Lower lobe of right lung (tissue), 2 donors: ENCODE results near the gene SMYD3. TPM values are rescaled to one million over a fixed set of nuclear protein-coding genes. Genes with fewer than 3 reads are reported as not detected.
A peak's percentile ranks its signal among the peaks of the same experiment; 100 is the strongest.

Experiments
- ATAC-seq, 2 donors: fragments of 200-7000 bp; cut with Tn5 transposase; one replicate each; pipeline ENCODE4 v1.9.1; 2020 to 2022; ENCODE audit warnings: mild to moderate bottlenecking in 2 of 2, moderate library complexity in 2 of 2
- DNase-seq: peaks from one replicate; pipeline ENCODE4 v3.0.0-alpha.2; 2020
- H3K27ac ChIP-seq: fragments of 200-600 bp; one replicate; pipeline ENCODE4 v1.8.0; 2022
- H3K27me3 ChIP-seq: fragments of 200-600 bp; one replicate; pipeline ENCODE4 v1.8.0; 2022; ENCODE audit warnings: low read depth
- H3K36me3 ChIP-seq: fragments of 200-600 bp; one replicate; pipeline ENCODE4 v1.8.0; 2022; ENCODE audit warnings: mild to moderate bottlenecking
- H3K4me1 ChIP-seq: fragments of 200-600 bp; one replicate; pipeline ENCODE4 v1.8.0; 2022
- H3K4me3 ChIP-seq: fragments of 200-600 bp; one replicate; pipeline ENCODE4 v1.8.0; 2022; ENCODE audit warnings: mild to moderate bottlenecking
- H3K9me3 ChIP-seq: fragments of 200-600 bp; one replicate; pipeline ENCODE4 v1.8.0; 2022
- intact Hi-C: fragments of 100-400 bp; cut with DNase I; formaldehyde crosslinking; loops from one replicate; pipeline ENCODE4 v1.11.0; 2022
- total RNA-seq: library from RNA; stranded (reverse); fragmentation: NEBNext Ultra II Directional; extraction: Animal tissue kit (Norgen Biotek cat#: 25700); gene quantifications from one replicate; pipeline ENCODE4 v1.2.1, GENCODE V29; 2021
- TF ChIP-seq, protein P1 (sequence below): fragments of 200-600 bp; IDR thresholded peaks from one replicate; pipeline ENCODE4 v1.8.0; 2022; ENCODE audit warnings: antibody characterized with exemption, mild to moderate bottlenecking
- donor health status: DM: no; HTN: yes; CAD: no; lungs with severe emphysema.

SMYD3 gene
- total RNA-seq, 1 donor from 2014 or later: 20.5 TPM

DNA sequence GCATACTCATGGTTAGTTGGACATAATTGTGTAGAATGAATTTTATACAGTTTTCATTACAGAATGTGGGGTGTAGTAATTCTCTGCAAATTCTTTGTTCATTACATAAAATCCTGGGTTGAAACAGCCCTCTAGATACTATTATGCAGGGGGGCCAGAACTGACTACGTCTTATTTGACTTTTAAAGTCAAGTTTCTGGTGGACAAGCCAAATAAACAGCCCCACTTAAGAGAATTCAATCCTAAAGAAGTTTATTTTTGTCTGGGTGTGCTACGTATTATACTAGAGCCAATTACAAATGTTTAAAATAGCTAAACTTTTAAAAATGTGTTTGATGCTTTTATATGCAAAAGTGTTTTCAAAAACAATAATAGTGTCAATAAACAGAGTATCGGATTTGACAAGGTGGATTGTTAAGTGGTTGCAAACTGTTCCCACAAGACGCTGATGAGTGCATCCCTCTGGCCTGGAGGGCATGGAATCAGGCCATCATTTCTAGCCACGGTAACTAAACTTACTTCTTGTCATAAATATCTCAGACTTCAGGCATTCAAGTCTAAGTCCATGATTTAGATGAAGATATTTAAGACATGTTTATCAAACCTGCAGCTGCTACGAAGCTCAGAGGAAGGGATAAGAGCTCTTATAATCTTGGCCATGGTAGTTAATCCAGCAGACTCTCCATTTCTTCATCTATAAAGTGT, 706.0 kb downstream of the SMYD3 start:
- intact Hi-C loops: no loop called here
- no peaks in the 10 kb centered on the region for H3K4me1 ChIP-seq

DNA sequence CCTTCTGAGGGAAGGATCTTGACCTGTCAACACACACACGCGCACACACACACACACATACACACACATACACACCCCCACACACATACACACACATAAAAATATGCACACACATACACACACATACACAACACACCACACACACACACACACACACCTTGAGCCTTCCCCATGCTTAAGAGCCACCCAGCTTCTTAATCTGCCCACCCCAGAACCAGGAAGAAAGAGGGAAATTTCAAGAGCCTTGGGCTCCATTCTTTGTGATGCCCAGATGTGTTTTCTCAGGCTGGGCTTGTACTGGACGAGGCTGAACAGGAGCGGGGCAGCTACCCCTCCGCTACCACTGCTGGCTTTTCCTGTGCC, 708.7 kb downstream of the SMYD3 start:
- Histone ChIP-seq H3K4me1 (no peaks in the 10 kb centered on the region), H3K27me3 (no peaks in the 10 kb centered on the region), H3K9me3 (no peaks in the 10 kb centered on the region), H3K27ac (no peak overlapping the region), H3K4me3 (no peak overlapping the region), H3K36me3 (no peaks in the 10 kb centered on the region)
- ATAC-seq (peak in 1 of 2 donors; percentile 42), DNase-seq (no peak)
- intact Hi-C loops: no loop called here
- TF ChIP-seq, protein P1, sequence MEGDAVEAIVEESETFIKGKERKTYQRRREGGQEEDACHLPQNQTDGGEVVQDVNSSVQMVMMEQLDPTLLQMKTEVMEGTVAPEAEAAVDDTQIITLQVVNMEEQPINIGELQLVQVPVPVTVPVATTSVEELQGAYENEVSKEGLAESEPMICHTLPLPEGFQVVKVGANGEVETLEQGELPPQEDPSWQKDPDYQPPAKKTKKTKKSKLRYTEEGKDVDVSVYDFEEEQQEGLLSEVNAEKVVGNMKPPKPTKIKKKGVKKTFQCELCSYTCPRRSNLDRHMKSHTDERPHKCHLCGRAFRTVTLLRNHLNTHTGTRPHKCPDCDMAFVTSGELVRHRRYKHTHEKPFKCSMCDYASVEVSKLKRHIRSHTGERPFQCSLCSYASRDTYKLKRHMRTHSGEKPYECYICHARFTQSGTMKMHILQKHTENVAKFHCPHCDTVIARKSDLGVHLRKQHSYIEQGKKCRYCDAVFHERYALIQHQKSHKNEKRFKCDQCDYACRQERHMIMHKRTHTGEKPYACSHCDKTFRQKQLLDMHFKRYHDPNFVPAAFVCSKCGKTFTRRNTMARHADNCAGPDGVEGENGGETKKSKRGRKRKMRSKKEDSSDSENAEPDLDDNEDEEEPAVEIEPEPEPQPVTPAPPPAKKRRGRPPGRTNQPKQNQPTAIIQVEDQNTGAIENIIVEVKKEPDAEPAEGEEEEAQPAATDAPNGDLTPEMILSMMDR: no peak

More for the DNA sequence above, 706.0 kb downstream of the SMYD3 start:
- ATAC-seq (no peak), DNase-seq (no peak)
- H3K4me3 ChIP-seq: no peak overlapping the region
- no peaks in the 10 kb centered on the region for H3K9me3 ChIP-seq
- TF ChIP-seq, protein P1: no peak
- H3K36me3 ChIP-seq: no peaks in the 10 kb centered on the region
- H3K27ac ChIP-seq: no peak overlapping the region
- no peaks in the 10 kb centered on the region for H3K27me3 ChIP-seq

DNA sequence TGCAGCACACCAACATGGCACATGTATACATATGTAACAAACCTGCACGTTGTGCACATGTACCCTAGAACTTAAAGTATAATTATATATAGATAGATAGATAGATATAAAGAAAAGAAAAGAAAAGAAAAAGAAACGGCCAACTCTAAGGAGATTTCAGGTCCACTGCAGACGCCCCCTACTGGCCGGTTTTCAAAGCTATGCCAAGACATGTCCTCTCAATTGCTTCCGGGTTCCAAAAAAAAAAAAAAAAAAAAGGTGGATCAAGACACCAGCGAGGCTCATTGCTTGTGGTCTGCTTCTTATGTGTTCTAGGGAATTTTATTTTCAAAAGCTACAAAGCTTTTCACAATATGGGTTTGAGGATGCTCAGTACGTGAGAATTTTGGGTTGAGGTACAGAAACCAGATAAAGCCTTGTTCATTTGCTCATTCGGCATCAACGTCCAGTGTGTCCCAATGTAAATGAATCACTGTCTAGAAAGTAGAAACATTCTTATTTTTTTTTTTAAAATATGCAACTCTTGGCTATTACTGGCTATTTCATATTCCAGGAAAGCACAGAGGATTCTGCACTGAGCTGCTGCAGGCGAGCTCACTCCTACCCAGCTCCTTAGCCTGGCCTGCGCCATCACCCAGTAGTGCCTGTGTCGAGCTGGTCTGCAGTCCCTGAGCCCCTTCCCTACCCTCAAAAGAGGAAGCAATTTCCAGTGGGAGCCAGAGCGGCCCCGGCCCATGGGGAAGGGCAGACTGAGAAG, 709.3 kb downstream of the SMYD3 start:
- no peak for DNase-seq
- peak in 1 of 2 donors; percentile 25 for ATAC-seq

DNA sequence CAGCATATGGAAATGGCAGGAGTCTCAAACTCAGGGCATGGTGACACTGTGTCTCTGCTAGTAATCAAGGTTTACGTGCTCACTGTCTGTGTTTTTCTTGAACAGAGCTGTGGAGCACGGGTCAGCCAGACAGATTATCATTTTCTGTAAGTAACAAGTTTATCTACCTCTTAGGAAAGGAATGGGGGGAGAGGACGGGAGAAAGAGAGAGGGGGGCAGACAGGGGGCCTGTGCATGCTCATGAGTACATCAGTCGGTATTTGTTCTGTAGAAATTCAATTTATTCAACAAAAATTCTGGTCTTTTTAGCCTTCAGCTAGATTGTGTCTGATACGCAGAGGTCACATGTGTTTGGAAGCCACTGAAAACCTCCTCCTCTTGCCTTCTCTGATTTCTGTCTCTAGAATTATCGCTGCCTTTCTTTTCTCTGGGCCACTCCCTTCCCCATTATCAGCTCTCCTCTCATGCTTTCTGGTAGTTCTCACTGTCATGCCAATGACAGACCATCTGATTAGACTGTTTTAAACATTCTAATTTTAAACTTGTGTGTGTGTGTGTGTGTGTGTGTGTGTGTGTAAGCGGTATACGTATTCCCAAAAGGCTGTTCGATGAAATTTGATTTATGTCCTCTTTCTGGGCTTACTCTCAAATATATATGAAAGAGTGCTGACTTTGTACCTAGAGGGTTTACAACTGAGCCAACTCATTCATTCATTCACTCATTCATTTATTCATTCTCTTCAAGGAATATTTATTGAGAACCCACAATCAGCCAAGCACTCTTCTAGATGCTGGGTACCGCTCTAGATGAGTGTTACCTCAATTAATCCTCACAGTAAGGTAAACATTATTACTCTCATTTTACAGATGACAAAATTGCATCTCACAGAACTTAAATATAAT, 715.4 kb downstream of the SMYD3 start:
- Histone ChIP-seq H3K27ac (no peak overlapping the region), H3K9me3 (no peaks in the 10 kb centered on the region), H3K4me3 (no peak overlapping the region), H3K36me3 (no peaks in the 10 kb centered on the region), H3K4me1 (no peaks in the 10 kb centered on the region), H3K27me3 (no peaks in the 10 kb centered on the region)
- intact Hi-C loops: no loop called here
- ATAC-seq (no peak), DNase-seq (no peak)
- TF ChIP-seq, protein P1: no peak

More for the DNA sequence above, 709.3 kb downstream of the SMYD3 start:
- H3K4me3 ChIP-seq: no peak overlapping the region
- intact Hi-C loops: no loop called here
- no peaks in the 10 kb centered on the region for H3K36me3 ChIP-seq
- no peaks in the 10 kb centered on the region for H3K27me3 ChIP-seq
- no peaks in the 10 kb centered on the region for H3K9me3 ChIP-seq
- no peak overlapping the region for H3K27ac ChIP-seq
- H3K4me1 ChIP-seq: no peaks in the 10 kb centered on the region
- TF ChIP-seq, protein P1: peak; percentile 22

DNA sequence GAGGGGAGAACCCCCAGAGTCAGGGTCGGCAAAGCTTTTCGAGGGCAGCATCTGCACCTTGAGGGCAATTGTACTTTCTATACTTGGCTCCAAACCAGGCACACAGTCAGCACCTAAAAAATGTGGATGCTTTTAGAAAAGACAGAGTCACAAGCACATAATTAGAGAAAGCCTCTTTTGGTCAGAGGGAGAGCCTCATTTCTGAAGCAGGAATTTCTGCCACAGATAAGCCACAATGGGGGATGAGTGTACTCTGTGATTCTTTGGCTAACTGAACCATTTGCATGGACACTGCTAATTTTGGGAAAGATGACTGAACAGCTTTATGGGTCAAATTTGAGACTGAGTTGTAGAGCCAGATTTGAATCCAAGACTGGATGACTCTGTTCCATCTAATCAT, 716.6 kb downstream of the SMYD3 start:
- Histone ChIP-seq H3K9me3 (no peaks in the 10 kb centered on the region), H3K36me3 (no peaks in the 10 kb centered on the region), H3K4me3 (no peak overlapping the region), H3K27me3 (no peaks in the 10 kb centered on the region), H3K27ac (no peak overlapping the region), H3K4me1 (no peaks in the 10 kb centered on the region)
- DNase-seq (no peak), ATAC-seq (no peak)
- TF ChIP-seq, protein P1: no peak
- intact Hi-C loops: no loop called here
